Fibroblast of lung (primary cell): Measurements from ENCODE around the gene CAMK1G. TPM values are rescaled to one million over a fixed set of nuclear protein-coding genes. Genes with fewer than 3 reads are reported as not detected.

Source experiments
- DNase-seq, 2 donors: peaks; one replicate each; pipeline versions ENCODE4 v3.0.0 to v3.0.0-alpha.2; 2010; ENCODE audit warnings: low read depth in 2 of 2
- H2AFZ ChIP-seq: 2 replicates; pipeline ENCODE4 v1.5.1; 2012; ENCODE audit warnings: low read length, control low read depth, inconsistent platforms
- H3K27ac ChIP-seq: 2 replicates; pipeline ENCODE4 v1.5.1; 2011; ENCODE audit warnings: low read length, control low read depth; ENCODE audit not compliant: insufficient read depth
- H3K27me3 ChIP-seq: 2 replicates; pipeline ENCODE4 v1.5.1; 2011; ENCODE audit warnings: mild to moderate bottlenecking, low read length; ENCODE audit not compliant: control insufficient read depth, insufficient read depth
- H3K36me3 ChIP-seq: 2 replicates; pipeline ENCODE4 v1.5.1; 2011; ENCODE audit warnings: low read length; ENCODE audit not compliant: control insufficient read depth, insufficient read depth
- H3K4me1 ChIP-seq: 2 replicates; pipeline ENCODE4 v1.5.1; 2011; ENCODE audit warnings: low read length; ENCODE audit not compliant: control insufficient read depth, insufficient read depth; ENCODE audit errors: extremely low read depth
- H3K4me2 ChIP-seq: 2 replicates; pipeline ENCODE4 v1.5.1; 2011; ENCODE audit warnings: low read length, control low read depth; ENCODE audit not compliant: insufficient read depth; ENCODE audit errors: extremely low read depth
- H3K4me3 ChIP-seq, 4 experiments: fragments of 200-600 bp in 1 of 4; sonication (generic) in 1 of 4; replicated peaks in 1 of 4; 2 replicates each; pipeline ENCODE4 v1.5.1; 2011 to 2016; ENCODE audit warnings: low read length in 4 of 4, low read depth in 3 of 4, mild to moderate bottlenecking in 3 of 4, control low read depth in 2 of 4, inconsistent platforms in 1 of 4, mixed read lengths in 1 of 4; ENCODE audit not compliant: insufficient read depth in 1 of 4; ENCODE audit errors: control extremely low read depth in 1 of 4
- H3K79me2 ChIP-seq: 2 replicates; pipeline ENCODE4 v1.5.1; 2012; ENCODE audit warnings: mild to moderate bottlenecking, low read length, inconsistent platforms; ENCODE audit not compliant: control insufficient read depth, insufficient read depth
- H3K9ac ChIP-seq: 2 replicates; pipeline ENCODE4 v1.5.1; 2011; ENCODE audit warnings: mild to moderate bottlenecking, low read length, control low read depth; ENCODE audit not compliant: insufficient read depth
- H3K9me3 ChIP-seq: 2 replicates; pipeline ENCODE4 v1.5.1; 2012; ENCODE audit warnings: low read depth, low read length; ENCODE audit not compliant: control insufficient read depth, insufficient read depth
- H4K20me1 ChIP-seq: 2 replicates; pipeline ENCODE4 v1.5.1; 2011; ENCODE audit warnings: low read length; ENCODE audit not compliant: control insufficient read depth, insufficient read depth; ENCODE audit errors: extremely low read depth
- EZH2 ChIP-seq: IDR thresholded peaks from 2 replicates; pipeline ENCODE4 v1.5.1; 2012; ENCODE audit warnings: low read length, control low read depth, mild to moderate bottlenecking; ENCODE audit errors: missing control alignments
- polyA plus RNA-seq, 2 donors: library from polyadenylated mRNA; depleted of rRNA in 1 of 2; stranded (reverse) in 1 of 2; unstranded in 1 of 2; fragments of >200 nt; gene quantifications; 2 replicates each; pipeline ENCODE4 v1.2.1, GENCODE V29; 2011 to 2012; ENCODE audit warnings: missing spikeins in 1 of 2
- total RNA-seq: library from RNA; depleted of rRNA; stranded (reverse); fragments of >200 nt; gene quantifications from 2 replicates; pipeline ENCODE4 v1.2.1, GENCODE V29; 2014
- TF ChIP-seq, protein P1 (sequence below), 2 donors: IDR thresholded peaks in 1 of 2; conservative IDR thresholded peaks in 1 of 2; 1 replicate in 1 of 2; 2 replicates in 1 of 2; pipeline ENCODE4 v1.5.1; 2011 to 2012; ENCODE audit warnings: low read length in 2 of 2, control low read depth in 1 of 2, inconsistent platforms in 1 of 2, low read depth in 1 of 2, mild to moderate bottlenecking in 1 of 2

CAMK1G gene
- total and polyA plus RNA-seq, 2 donors (not counting 1 experiment from before 2014, with no cell fraction given) = 0.96 to 1.7 TPM

DNA sequence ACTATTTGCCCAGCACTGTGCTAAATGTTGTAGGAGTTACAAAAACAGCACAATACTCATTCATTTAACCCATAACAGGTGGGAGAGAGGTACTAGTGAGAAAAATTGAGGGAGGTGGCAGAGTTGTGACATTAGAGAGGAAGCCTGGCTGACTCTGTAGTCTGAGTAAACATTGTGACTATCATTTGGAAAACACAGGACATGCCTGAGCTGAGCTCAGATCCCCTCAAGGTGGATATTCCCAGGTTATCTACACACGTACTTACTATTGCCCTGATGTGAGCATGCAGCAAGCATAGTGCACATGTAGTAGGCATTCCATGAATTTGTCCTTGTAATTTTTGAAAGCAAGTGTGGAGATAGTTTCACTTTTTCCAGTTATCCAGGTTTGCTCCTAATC is 10.9 kb downstream of the CAMK1G start:
- H3K27ac ChIP-seq = no peak overlapping the region
- H3K4me2 ChIP-seq = no peak overlapping the region
- no peaks in the 10 kb centered on the region for H3K4me1 ChIP-seq
- H3K9me3 ChIP-seq = no peaks in the 10 kb centered on the region
- DNase-seq = no peak
- no peak overlapping the region for H3K9ac ChIP-seq
- H3K79me2 ChIP-seq = no peaks in the 10 kb centered on the region
- H3K4me3 ChIP-seq = no peak overlapping the region
- H4K20me1 ChIP-seq = no peaks in the 10 kb centered on the region
- H3K36me3 ChIP-seq = no peaks in the 10 kb centered on the region
- no peak overlapping the region for H2AFZ ChIP-seq
- H3K27me3 ChIP-seq = peaks cover 2% of the 10 kb centered on the region
- no peak for TF ChIP-seq EZH2
- TF ChIP-seq, protein P1, sequence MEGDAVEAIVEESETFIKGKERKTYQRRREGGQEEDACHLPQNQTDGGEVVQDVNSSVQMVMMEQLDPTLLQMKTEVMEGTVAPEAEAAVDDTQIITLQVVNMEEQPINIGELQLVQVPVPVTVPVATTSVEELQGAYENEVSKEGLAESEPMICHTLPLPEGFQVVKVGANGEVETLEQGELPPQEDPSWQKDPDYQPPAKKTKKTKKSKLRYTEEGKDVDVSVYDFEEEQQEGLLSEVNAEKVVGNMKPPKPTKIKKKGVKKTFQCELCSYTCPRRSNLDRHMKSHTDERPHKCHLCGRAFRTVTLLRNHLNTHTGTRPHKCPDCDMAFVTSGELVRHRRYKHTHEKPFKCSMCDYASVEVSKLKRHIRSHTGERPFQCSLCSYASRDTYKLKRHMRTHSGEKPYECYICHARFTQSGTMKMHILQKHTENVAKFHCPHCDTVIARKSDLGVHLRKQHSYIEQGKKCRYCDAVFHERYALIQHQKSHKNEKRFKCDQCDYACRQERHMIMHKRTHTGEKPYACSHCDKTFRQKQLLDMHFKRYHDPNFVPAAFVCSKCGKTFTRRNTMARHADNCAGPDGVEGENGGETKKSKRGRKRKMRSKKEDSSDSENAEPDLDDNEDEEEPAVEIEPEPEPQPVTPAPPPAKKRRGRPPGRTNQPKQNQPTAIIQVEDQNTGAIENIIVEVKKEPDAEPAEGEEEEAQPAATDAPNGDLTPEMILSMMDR (conservative IDR thresholded peaks at IDR 0.05 in 1 of 2, IDR thresholded peaks at IDR 0.05 in 1 of 2; ENCODE audit: low read depth in 1 of 2, low read length in 2 of 2) = no peak

DNA sequence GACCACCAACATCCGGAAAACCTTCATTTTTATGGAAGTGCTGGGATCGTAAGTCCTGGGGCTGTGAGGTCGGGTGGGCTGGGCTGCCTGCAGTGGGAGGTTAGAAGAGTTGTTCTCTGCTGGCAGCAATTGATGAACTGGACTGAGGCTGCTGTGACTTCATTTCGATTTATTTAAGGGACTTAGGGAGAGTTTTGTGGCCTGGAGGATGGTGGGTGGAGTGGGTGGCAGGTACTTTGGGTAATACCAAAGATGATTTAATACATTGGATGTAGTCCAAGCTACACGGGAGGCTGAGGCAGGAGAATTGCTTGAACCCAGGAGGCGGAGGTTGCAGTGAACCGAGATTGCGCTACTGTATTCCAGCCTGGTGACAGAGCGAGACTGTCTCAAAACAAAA is 11.5 kb downstream of the CAMK1G start:
- Histone ChIP-seq H3K4me2 (no peak overlapping the region), H3K27me3 (peaks cover 2% of the 10 kb centered on the region), H2AFZ (no peak overlapping the region), H3K27ac (no peak overlapping the region), H3K4me1 (no peaks in the 10 kb centered on the region), H4K20me1 (no peaks in the 10 kb centered on the region), H3K4me3 (no peak overlapping the region), H3K9ac (no peak overlapping the region), H3K9me3 (no peaks in the 10 kb centered on the region), H3K36me3 (no peaks in the 10 kb centered on the region), H3K79me2 (no peaks in the 10 kb centered on the region)
- no peak for DNase-seq
- no peak for TF ChIP-seq EZH2
- TF ChIP-seq, protein P1 (conservative IDR thresholded peaks at IDR 0.05 in 1 of 2, IDR thresholded peaks at IDR 0.05 in 1 of 2; ENCODE audit: low read depth in 1 of 2, low read length in 2 of 2) = no peak

DNA sequence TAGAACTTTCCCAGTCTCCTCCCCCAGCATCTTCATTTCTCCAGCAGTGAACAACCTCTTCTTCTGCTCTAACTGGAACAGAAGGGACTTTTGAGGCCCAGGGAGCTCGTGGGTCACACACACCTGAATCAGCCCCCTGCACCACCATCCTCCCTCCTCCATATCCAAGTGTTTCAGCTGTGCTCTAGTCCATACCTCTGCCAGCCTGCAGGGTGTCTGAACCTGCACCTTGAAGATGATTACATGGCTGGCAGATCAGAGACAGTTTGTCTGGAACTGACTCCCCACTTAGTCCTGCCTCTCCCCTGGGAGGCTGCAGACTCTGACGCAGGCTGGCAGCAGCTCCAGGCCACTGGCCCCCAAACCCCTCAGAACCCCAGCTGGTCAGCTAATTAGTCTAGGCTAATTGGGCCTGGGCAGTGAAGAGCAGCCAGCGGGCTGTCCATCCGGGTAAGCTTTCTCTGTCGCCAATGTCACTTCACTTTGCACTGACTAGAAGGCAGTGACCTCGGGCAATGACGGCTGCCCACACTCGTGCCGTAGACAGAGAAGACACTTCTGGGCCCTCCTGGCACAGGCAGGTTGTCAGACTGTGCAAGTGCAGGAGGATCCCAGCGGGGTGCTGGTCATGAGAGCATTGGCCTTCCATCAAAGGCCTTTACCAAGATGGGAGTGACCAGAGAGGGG is 12.2 kb downstream of the CAMK1G start:
- Histone ChIP-seq H4K20me1 (no peaks in the 10 kb centered on the region), H3K4me1 (no peaks in the 10 kb centered on the region), H3K4me3 (no peak overlapping the region), H2AFZ (no peak overlapping the region), H3K27ac (no peak overlapping the region), H3K79me2 (no peaks in the 10 kb centered on the region), H3K36me3 (no peaks in the 10 kb centered on the region), H3K27me3 (peaks cover 2% of the 10 kb centered on the region), H3K9ac (no peak overlapping the region), H3K4me2 (no peak overlapping the region), H3K9me3 (no peaks in the 10 kb centered on the region)
- no peak for DNase-seq
- TF ChIP-seq, protein P1 (conservative IDR thresholded peaks at IDR 0.05 in 1 of 2, IDR thresholded peaks at IDR 0.05 in 1 of 2; ENCODE audit: low read depth in 1 of 2, low read length in 2 of 2) = no peak
- TF ChIP-seq EZH2 = no peak
